Measurements from ENCODE around the gene SEMA3C.

The SEMA3C gene

GRCh38 chr7:80773787-80774508, 144.9 kb downstream of the SEMA3C start:
- no peak for DNase-seq

GRCh38 chr7:80772347-80772993, 146.4 kb downstream of the SEMA3C start:
- DNase-seq = no peak

GRCh38 chr7:80771523-80771922, 147.3 kb downstream of the SEMA3C start:
- DNase-seq = no peak

- no peak for DNase-seq
These were observed 148.2 kb downstream of the SEMA3C start for GRCh38 chr7:80770675-80771081.

GRCh38 chr7:80770061-80770460, 148.8 kb downstream of the SEMA3C start:
- no peak for DNase-seq

GRCh38 chr7:80768756-80769155, 150.1 kb downstream of the SEMA3C start:
- DNase-seq = no peak

- no peak for DNase-seq
These were observed 151.2 kb downstream of the SEMA3C start for GRCh38 chr7:80767654-80768053.

GRCh38 chr7:80766724-80767123, 152.1 kb downstream of the SEMA3C start:
- DNase-seq = no peak

GRCh38 chr7:80764132-80764531, 154.7 kb downstream of the SEMA3C start:
- no peak for DNase-seq

GRCh38 chr7:80763704-80764103, 155.1 kb downstream of the SEMA3C start:
- DNase-seq = no peak

- DNase-seq = no peak
These were observed 155.6 kb downstream of the SEMA3C start for GRCh38 chr7:80763289-80763688.

GRCh38 chr7:80760292-80760691, 158.6 kb downstream of the SEMA3C start:
- no peak for DNase-seq

GRCh38 chr7:80752954-80753690, 165.7 kb downstream of the SEMA3C start:
- no peak for DNase-seq

GRCh38 chr7:80749270-80749669, 169.6 kb downstream of the SEMA3C start:
- no peak for DNase-seq

GRCh38 chr7:80748363-80749042, 170.3 kb downstream of the SEMA3C start:
- DNase-seq = no peak

- DNase-seq = no peak
These were observed 177.9 kb downstream of the SEMA3C start for GRCh38 chr7:80740778-80741545.

GRCh38 chr7:80736371-80737125, 182.3 kb downstream of the SEMA3C start:
- no peak for DNase-seq

GRCh38 chr7:80735330-80735729, 183.5 kb downstream of the SEMA3C start:
- DNase-seq = no peak

GRCh38 chr7:80734011-80734410, 184.8 kb downstream of the SEMA3C start:
- no peak for DNase-seq

- DNase-seq = no peak
These were observed 185.4 kb downstream of the SEMA3C start for GRCh38 chr7:80733333-80733915.

GRCh38 chr7:80732630-80733029, 186.2 kb downstream of the SEMA3C start:
- no peak for DNase-seq
